GM18526 (cell line): ENCODE data around the gene HHIPL1.

Experiments used
- POLR2A ChIP-seq: IDR thresholded peaks from 3 replicates; pipeline ENCODE4 v1.6.1; 2011; ENCODE audit not compliant: insufficient read length; ENCODE audit errors: extremely low read depth

The HHIPL1 gene

DNA sequence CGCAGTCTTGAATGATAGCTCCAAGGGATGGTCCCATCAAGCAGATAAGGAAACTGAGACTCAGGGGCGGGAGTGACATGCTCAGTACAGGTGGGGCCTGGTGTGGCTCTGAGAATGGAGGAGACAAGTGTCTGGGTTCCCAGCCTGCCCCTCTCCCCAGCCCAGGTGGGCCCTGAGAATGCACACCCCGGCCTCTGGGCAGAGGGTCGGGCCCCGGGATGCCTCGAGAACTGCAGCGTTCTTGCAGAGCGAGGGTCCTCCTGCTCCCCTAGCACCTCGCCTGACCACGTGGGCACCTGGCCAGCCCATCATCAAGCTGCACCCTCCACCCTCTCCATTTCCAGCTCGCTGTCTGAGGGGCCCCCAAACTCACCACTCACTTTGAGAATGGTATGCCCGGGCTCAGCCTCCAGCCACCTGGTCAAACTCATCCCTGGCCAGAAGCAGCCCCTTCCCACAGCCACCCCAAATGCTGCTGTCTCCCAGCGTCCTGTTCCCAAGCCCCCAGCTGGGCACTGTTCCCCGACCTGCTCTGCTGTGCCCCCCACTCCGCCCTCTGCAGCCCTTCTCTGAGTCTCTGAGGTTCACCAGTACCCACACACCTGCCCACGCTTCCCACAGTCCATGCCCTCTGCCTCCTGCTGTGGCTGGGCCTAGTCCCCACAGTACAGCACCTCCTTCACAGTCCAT is 83.4 kb downstream of the HHIPL1 start:
- TF ChIP-seq POLR2A: no peak

DNA sequence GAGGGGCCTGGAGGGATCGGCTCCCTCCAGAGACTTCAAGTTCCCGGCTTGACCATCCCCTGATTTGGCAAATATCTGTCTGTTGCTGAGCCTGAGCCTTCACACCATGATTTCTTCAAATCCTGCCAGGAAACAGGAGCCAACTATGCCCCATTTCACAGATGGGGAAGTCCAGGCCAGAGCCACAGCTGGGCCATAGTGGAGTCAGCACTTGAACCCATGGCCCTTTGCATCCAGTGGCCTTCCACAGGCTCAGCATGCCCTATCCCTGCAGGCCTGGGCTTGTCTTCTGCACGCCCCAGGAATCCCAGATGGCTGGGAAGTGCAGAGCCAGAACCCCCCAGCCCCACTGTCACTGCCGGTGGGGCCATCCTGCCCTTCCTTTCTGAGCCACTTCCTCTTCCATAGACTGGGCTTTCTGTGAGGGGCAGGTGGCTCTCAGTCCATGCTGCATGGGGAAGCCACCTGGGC is 84.1 kb downstream of the HHIPL1 start:
- TF ChIP-seq POLR2A: no peak
